ENCODE data around the gene RHBG.
A peak's percentile ranks its signal among the peaks of the same experiment; 100 is the strongest.

RHBG gene

GRCh38 chr1:156407344-156407743 is 38.3 kb downstream of the RHBG start:
- DNase-seq (ENCODE audit: low spot score) = peak; percentile 90

GRCh38 chr1:156407760-156408159 is 38.7 kb downstream of the RHBG start:
- no peak for DNase-seq (ENCODE audit: low spot score)

- no peak for DNase-seq (ENCODE audit: low spot score)
Measured at GRCh38 chr1:156409439-156409838, 40.4 kb downstream of the RHBG start.

GRCh38 chr1:156410238-156410637 is 41.2 kb downstream of the RHBG start:
- DNase-seq (ENCODE audit: low spot score) = no peak

- DNase-seq (ENCODE audit: low spot score) = no peak
Measured at GRCh38 chr1:156410740-156411139, 41.7 kb downstream of the RHBG start.

- DNase-seq (ENCODE audit: low spot score) = peak; percentile 83
Measured at GRCh38 chr1:156412653-156413321, 43.8 kb downstream of the RHBG start.

- peak; percentile 97 for DNase-seq (ENCODE audit: low spot score)
Measured at GRCh38 chr1:156413391-156414246, 44.6 kb downstream of the RHBG start.

GRCh38 chr1:156414461-156415064 is 45.6 kb downstream of the RHBG start:
- no peak for DNase-seq (ENCODE audit: low spot score)

- no peak for DNase-seq (ENCODE audit: low spot score)
Measured at GRCh38 chr1:156416993-156417392, 48.0 kb downstream of the RHBG start.

- peak; percentile 73 for DNase-seq (ENCODE audit: low spot score)
Measured at GRCh38 chr1:156417401-156418020, 48.5 kb downstream of the RHBG start.

GRCh38 chr1:156418416-156419070 is 49.5 kb downstream of the RHBG start:
- DNase-seq (ENCODE audit: low spot score) = no peak

GRCh38 chr1:156419854-156420204 is 50.8 kb downstream of the RHBG start:
- no peak for DNase-seq (ENCODE audit: low spot score)

GRCh38 chr1:156420205-156421061 is 51.4 kb downstream of the RHBG start:
- DNase-seq (ENCODE audit: low spot score) = no peak

GRCh38 chr1:156421062-156421938 is 52.3 kb downstream of the RHBG start:
- DNase-seq (ENCODE audit: low spot score) = peak; percentile 95

- DNase-seq (ENCODE audit: low spot score) = no peak
Measured at GRCh38 chr1:156421939-156422601, 53.1 kb downstream of the RHBG start.

GRCh38 chr1:156422602-156423091 is 53.6 kb downstream of the RHBG start:
- no peak for DNase-seq (ENCODE audit: low spot score)

GRCh38 chr1:156423422-156424352 is 54.7 kb downstream of the RHBG start:
- no peak for DNase-seq (ENCODE audit: low spot score)

- no peak for DNase-seq (ENCODE audit: low spot score)
Measured at GRCh38 chr1:156424806-156425432, 55.9 kb downstream of the RHBG start.

All from Ammon's horn (tissue), 1 donor.